ENCODE measurements around the gene WDR1.

DNA sequence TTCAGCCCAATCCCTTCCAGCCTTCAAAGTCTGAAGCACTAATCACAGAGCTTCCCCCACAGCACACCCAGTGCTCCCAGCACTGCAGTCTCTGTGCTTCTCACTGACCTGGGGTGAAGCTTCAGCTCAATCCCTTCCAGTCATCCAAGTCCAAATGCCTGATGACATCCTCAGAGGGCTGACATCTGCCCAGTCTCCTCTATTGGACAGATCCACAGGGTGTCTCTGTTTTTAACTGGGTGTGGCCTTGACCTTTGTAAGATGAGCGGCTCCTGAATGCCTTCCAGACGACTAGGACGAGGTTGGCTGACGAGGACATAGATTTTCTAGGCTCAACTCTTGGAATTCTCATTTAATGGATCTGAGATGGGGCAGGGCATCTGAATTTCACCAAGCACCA lies 87.7 kb downstream of the WDR1 start:
- TF ChIP-seq POLR2A (IDR thresholded peaks at IDR 0.05; ENCODE audit: low read depth) = no peak
- TF ChIP-seq, protein P1, sequence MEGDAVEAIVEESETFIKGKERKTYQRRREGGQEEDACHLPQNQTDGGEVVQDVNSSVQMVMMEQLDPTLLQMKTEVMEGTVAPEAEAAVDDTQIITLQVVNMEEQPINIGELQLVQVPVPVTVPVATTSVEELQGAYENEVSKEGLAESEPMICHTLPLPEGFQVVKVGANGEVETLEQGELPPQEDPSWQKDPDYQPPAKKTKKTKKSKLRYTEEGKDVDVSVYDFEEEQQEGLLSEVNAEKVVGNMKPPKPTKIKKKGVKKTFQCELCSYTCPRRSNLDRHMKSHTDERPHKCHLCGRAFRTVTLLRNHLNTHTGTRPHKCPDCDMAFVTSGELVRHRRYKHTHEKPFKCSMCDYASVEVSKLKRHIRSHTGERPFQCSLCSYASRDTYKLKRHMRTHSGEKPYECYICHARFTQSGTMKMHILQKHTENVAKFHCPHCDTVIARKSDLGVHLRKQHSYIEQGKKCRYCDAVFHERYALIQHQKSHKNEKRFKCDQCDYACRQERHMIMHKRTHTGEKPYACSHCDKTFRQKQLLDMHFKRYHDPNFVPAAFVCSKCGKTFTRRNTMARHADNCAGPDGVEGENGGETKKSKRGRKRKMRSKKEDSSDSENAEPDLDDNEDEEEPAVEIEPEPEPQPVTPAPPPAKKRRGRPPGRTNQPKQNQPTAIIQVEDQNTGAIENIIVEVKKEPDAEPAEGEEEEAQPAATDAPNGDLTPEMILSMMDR (IDR thresholded peaks at IDR 0.05) = no peak
- no peak for TF ChIP-seq EP300 (IDR thresholded peaks at IDR 0.05)
- TF ChIP-seq POLR2AphosphoS5 (IDR thresholded peaks at IDR 0.05) = no peak
